GM21515 (cell line): ENCODE results near the gene ABLIM2.

ENCODE experiments used
- ATAC-seq: cut with Tn5 transposase; IDR thresholded peaks from one replicate; pipeline ENCODE4 v1.9.1; 2021; ENCODE audit not compliant: unreplicated experiment

The ABLIM2 gene

DNA sequence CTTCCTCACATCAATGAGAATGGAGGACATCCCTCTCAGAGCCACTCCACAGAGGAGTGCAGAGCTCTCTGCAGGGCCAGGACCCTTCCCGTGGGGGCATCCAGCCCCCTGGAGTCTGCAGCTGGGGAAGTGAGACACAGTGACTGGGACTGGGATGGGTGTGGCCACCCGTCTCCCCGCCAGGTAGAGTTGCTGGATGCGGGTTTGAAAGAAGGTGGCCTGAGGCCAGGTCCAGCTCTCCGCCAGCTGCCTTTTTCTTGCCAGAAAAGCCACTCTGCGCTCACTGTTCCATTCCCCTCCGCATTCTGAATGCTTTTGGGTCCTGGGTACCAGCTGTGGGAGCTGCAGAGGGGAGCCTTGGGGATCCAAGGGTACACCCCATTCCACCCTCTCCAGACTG, 82.6 kb downstream of the ABLIM2 start:
- ATAC-seq = no peak

DNA sequence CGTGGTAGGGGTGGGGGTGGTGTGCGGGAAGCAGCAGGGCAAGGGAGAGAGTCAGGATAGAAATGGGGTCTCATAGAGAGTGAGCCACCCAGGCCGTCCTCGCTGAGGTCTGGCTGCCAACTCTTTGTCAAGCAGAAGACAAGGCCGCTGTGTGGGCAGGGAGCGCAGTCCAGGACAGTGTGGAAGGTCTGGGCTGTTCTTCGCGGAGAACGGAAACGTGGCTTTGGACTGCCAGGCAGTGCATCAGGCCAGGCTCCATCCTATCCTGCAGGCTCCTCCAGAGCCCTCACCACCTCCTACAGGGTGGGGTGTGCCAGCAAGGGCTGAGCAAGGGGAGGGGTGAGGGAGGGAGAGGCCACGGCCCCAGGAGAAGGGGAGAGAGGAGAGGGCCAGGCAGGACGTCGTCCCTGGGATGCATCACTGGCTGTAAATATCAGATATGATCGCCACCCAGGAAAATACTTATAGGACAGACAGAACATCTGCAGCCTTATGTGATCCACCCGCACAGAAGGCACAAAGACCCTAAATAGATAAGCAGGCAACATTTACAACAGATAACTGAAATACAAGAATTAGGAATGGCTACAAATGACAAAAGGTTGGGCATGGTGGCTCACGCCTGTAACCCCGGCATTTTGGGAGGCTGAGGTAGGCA, 85.3 kb downstream of the ABLIM2 start:
- no peak for ATAC-seq

DNA sequence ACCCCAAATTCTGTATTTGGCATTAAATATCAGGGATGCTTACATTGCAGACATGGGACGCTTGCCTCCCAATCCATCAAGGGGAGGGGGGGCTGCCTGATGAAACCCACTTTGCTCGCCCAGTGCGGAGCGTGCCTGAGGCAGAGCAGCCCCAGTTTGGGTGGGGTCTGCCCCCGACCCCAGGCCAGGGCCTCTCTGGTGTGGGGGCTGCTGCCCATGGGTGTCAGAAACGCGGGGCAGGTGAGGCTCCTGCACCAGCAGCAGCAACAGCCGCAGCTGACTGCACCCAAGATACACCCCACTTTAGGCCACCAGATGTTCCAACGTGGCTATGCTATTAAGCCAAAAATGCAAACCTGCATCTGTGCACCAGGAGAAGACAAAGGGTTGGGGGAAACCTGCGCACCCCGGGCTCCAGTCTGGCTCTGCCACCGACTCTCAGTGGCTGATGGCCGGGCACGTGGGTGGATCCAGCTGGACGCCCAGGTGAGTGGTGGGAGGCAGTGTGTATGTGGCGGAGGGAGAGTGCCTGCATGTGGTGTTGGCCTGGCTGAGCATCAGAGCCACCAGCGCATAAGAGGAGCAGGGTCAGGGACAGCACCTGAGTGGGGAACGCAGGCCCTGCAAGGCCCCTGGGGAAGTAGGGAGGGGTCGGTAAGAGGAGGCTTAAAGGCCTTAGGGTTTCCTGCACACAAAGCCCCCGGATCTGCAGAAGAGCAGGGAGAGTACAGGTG, 86.2 kb downstream of the ABLIM2 start:
- no peak for ATAC-seq

DNA sequence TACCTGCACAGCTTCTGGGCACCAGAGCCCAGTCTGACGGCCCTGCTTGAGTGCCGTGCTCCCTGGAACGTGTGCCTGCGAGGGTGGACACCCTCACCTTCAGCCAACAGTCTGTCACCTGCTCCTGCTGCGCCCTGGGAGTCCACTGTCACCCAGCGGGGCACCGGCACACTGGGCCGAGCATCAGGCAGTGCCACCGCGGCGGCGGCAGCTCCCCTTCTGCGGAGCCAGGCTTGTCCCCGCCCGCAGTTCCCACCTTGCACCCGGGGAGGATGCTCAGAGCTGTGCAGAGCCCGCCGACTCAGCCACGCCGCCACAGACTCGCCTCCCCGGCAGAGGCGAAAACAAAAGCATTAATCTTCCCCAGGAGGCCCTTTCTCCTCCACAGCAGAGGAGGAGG, 86.8 kb downstream of the ABLIM2 start:
- no peak for ATAC-seq

DNA sequence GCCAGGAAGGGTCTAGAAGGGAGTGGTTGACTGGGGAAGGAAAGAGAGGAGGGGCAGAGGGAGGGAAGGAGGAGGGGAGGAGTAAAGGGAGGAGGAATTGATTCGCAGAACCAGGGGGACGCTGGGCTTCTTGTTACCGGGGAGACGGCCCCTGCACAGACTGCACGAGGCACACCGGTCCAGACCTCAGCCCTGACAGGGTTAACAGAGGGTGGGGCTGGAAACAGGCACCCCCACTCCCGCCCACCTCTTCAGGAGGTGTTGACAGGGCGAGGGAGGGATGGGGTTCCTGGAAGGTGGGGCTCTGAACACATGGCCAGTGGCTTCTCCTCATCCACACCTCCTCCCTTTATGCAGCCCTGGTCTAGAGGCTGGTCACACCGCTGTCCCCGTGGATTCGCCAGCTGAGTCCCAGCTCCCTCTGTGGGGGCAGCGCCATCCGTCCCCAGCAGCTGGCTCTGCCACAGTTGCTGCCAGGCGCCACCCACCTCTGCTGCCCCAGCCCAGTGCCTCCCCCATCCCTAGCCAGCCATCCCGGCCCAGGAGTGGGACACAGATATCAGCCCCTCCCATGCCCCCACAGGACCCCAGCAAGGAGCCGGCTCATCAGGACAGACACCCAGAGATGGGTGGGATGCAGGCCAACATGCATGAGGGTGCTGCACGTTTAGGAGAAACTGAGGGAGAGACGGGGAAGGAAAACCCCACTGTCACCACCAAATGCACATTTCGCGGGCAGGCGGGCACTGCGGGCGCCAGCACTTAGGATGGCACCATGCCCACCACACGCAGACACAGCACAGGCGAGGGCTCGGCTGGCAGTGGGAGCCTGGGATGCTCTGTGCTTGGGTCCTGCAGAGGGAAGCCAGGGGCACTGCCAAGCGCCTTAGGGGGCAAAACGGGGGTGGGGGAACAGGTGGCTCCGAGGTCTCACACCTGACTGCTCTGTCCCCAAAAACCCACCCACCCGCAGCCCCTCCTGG, 87.6 kb downstream of the ABLIM2 start:
- ATAC-seq = no peak

DNA sequence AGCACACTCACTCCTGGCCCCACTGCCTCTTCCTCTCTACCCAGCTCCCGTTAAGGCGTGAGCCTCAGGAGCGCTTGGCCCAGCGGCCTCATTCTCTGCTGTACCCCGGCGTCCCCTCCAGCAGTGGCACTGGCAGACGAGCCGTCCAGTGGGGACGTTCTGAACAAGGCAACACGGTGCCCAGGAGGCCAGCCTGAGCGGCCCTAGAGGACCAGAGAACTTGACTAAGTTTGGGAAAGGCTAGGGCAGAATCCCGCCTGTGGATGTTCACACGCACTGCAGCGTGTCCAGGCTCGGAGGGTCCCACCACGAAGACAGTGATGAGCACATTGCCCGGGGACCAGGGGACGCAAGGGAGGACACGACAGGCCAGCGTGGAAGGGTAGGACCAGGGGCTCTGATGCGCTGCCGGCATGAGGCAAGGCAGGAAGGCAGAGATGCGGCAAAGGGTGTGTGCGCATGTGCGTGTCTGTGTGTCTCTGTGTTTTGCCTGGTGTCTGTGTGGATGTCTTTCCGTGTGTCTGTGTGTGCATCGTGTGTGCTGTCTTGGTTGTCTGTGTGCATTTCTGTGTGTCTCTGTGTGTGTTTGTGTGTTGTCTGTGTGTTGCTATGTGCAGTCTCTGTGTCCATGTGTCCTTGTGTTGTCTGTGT, 89.4 kb downstream of the ABLIM2 start:
- no peak for ATAC-seq

DNA sequence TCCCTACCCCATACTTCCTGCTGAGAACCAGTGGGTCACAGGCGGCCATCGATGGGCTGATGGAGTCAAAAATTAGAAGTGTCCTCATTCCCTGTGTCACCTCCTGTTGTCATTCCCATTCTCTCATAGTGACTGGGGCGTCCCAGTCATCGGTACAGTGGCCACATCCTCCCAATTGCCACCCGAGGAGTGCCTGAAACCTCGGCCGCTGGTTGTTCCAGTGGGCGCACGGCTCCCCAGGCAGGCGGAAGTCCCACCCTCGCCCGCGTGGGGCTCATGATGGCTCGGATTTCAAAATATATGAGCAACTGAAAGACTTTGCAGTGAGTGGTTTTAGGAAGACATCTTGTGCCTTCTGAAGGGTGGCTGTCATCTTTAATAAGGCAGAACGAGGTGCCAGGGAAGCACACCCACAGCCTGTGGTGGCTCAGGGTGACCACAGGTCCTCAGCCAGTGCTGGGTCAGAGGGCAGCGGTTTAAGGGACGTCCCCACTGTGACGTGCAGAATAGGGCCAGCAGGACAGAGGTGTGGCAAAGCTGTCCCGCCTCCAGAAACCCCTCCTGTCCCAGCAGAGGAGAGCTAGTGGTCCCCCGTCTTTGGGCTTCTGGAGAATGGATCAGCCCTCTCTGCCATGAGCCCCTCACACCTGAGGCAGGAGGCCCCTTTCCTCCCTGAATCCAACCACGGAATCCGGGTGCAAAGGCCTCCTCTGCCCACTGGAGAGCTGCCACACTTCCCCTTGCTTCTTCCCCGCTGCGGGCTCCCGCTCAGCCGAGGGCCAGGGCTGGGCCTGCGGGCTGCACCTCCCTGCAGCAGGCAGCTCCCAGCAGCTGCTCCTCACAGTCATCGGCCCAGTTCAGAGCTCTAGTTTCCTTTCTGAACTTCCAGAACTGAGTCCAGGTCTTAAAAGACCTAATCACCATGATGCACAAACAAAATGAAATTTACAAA, 90.4 kb downstream of the ABLIM2 start:
- no peak for ATAC-seq

DNA sequence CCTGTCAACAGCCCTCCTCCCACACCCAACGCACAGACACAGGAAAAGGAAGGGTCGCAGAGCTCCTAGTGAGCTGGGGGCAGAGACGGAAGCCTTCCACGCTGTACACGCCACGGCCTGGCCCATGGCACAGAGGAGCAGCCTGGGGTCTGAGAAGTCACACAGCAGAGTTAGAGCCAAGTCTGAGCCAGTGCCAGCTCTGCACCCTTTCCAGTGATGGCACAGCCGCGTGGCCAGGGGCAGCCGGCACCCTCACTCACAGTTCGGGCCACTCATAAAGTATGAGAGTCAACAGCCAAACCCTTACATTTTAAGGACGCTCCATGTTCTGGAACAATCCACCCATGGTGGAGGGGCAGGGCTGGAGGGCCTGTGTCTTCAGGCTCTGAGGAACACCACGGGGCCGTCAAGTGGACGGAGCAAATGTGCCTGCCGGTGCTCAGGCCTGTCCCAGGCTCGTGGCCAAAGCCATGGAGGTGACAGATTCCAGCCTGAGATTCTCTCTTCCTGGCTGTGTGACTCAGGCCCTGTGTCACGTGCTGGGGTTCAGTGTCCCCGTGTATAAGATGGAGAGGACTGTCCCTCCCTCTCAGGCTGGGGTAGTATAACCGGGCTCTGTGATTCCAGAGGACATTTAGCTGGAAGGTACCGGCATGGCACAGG, 91.2 kb downstream of the ABLIM2 start:
- no peak for ATAC-seq

DNA sequence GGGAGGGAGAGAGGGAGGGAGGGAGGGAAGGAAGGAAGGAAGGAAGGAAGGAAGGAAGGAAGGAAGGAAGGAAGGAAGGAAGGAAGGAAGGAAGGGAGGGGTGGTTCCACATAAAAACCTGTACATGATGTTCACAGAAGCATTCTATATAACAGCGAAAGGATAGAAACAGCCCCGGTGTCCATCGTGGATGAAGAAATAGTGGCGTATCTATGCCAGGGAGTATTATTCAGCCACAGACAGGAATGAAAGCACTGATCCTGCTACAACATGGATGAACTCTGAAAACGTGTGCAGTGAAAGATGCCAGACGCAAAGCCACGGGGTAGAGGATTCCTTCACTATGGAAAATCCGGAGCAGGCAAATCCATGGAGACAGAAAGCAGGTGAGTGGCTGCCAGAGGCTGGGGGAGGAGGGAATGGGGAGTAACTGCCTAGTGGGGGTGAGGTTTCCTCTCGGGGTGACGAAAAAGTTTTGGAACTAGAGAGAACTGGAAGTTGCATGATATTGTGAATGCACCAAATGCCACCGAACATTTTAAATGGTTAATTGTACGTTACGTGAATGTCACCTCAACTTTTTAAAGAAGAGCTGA, 92.2 kb downstream of the ABLIM2 start:
- ATAC-seq = no peak

DNA sequence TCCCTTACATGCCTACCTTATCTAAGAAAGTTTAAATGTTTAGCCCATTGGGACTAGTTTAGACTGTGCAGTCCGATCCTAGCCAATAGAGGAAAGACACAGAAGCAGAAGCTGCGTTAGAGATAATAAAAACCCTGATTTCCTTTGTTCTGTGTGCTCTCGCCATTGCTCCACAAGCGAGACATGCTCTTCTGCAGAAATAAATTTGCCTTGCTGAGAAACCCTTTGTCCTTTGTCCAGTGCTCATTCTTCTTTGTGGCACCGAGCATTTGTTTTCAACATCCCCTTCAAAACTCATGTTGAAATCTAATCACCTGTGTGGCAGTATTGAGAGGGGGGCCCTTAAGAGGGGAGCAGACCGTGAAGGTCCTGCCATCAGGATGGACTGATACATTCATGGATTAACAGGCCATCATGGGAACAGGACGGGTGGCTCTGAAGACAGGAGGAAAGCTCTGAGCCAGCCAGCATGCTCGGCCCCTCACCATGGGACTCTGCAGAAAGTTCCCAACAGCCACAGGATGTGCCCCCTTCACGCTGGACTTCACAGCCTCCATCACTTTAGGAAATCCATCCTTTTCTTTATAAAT, 94.5 kb downstream of the ABLIM2 start:
- no peak for ATAC-seq

DNA sequence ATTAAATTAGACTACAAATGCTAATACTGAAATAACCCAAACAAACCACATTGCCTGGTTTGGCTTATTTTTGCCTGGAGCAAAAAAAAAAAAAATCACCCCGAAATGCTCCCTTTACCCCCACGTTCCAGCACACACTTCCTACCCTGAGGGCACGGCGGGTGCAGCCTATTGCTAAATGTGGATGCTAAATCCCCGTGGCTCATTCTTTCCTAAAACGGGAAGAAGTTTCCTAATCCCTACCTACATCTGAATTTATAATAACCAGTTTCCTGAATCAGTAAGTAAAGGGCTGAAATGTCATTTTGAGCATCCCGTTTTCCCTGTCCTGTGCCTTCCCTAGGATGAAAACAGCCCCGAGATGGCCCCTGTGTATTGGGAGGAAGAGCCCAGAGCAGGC, 97.0 kb downstream of the ABLIM2 start:
- no peak for ATAC-seq

DNA sequence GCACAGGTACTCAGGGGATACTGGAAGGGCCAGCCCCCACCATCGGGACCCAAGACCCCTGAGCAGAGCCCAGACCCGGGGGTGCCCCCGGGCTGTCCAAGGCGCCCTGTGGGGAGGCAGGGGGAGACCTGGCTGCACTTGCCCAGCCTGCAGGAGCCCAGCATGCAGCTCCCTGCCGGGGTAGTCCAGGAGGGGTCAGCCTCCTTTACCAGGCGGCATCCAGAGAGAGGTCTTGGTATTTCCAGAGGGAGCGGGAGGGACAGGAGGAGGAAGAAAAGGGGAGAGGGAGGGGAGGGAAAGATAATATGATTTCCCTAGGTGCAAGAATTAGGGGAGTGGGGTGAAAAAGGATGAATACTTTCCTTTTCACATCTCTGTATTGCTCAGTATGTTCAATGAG, 97.5 kb downstream of the ABLIM2 start:
- ATAC-seq = no peak

DNA sequence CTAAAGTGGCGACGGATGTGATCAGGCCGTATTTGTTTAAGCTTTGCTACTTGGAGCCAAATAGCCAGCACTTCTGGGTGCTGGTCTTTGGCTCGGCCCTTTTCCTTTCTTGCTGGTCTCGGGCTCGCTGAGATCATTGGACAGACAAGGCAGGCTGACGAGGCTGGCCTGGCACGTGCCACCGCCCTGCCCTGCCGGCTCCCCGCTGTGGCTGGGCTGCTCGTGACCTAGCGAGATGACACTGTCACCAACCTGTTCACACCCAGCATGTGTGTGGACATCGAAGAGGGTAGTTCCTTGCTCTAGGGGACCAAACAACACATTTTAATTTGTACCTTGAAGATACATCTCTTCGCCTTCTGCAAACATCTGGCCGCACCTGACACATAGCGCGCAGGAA, 98.0 kb downstream of the ABLIM2 start:
- ATAC-seq = no peak

DNA sequence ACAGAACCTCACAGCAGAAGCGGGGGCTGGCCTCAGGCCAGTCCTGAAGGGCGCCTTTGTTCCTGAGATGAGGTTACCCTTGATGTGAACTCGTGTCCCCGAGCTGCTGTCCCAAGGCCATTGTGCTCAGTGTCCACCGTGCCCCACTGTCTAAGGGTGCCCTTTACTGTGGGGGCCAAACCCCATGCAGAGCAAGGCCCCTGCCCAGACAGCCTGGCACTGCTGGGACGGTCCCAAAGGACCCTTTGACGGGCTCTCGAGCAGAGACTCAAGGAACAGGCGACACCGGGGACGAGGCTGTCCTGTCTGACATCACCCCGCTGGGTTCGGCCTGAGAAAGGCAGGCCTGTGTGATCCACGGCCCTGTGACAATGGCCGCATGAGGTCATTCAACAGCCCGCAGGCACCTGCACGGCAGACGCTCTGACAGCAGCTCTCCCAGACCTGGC, 100.6 kb downstream of the ABLIM2 start:
- ATAC-seq = no peak

DNA sequence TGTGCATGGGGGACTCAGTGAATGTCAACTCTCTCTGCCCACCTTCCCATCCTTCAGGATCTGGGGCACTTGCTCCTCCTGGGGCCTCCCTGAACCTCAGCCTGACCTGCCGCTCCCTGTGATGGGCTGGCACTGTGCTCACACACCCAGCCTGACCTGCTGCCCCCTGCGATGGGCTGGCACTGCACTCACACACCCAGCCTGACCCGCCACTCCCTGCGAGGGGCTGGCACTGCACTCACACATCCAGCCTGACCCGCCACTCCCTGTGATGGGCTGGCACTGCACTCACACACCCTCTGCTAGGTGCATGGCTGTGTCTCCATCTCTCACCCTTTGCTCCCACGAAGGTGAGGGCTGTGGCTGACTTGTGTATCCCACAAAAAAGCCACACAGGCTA, 103.4 kb downstream of the ABLIM2 start:
- no peak for ATAC-seq

DNA sequence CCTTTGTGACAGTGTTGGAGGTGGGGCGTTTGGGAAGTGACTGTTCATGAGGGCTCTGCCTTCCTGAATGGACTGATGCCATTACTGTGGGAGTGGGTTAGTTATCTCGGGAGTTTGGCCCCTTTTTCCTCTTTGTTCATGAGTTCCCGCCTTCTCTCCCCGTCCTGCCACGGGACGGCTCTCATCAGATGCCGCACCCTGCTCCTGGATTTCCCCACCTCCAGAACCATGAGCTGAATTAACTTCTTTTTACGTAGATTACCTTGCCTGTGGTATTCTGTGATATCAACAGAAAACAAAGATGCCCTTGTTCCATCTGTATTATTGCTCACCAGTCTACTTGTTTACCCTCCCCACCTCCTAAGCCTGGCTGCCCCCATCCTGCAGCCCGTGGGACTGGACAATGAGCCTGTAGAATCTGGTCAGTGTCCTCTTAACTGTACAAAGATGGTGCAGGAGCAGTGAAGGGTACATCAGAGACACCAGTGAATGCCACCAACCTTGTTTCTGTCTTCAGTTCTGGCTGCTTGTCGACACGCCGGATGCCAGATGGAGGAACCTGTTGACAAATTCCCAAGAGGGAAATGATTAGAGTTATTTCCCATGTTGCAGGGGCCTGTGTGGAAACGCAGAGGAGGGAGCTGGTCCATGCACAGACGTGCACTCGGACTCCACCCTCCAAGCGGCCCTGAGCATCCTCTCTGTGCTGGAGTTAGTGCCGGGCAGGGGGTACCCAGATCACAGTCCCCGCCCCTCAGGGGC, 104.7 kb downstream of the ABLIM2 start:
- ATAC-seq = no peak

DNA sequence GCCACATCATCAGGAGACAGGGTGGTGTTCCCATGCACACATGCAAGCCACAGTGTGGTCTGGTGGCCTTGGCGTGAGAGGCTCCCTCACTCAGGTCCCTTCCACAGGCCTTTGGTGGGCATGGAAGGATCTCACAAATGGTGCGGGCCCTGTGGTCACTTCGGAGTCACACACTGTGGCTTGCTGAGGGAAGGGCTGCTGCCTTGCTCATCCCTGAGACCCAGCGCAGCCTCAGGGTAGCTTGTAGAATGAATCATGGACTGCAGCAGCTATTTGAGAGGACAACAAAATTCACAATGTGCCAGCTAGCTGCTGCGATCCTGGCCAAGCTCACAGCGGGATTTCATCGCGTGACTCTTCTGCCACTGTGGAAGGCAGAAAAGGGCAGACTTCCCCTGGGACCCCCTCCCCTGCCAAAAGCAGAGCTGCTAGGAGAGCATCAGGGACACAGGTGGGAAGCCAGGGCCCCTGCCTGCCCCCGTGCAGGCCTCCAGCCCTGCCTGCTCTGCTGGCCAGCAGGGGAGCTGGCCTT, 106.4 kb downstream of the ABLIM2 start:
- ATAC-seq = no peak

DNA sequence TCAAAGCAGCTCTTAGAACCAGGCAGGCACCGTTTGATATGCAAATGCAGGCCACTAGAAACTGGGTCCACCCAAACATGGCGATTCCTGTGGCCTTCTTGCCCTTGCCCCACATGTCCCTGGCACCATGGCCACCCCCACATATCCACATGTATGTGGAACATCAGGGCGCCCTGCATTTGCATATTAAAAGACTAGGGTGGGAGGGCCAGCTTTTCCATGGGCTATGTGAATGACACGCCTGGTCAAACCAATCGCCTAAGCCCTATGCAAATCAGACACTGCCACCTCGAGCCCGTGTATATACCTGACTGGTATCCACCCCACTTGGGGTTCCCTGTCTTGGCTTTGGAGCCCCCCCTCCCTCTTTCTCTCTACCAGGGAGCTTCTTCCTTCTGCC, 107.0 kb downstream of the ABLIM2 start:
- no peak for ATAC-seq
